Skeletal muscle cell (primary cell): ENCODE data around the gene PKD2.
A peak's percentile ranks its signal among the peaks of the same experiment; 100 is the strongest.

Experiments
- DNase-seq: peaks from one replicate; pipeline ENCODE4 v3.0.0-alpha.2; 2010; ENCODE audit warnings: low read depth
- H3K4me3 ChIP-seq: 2 replicates; pipeline ENCODE4 v1.5.1; 2011; ENCODE audit warnings: low read depth, mild to moderate bottlenecking, control low read depth, low read length, moderate library complexity

PKD2 gene

DNA sequence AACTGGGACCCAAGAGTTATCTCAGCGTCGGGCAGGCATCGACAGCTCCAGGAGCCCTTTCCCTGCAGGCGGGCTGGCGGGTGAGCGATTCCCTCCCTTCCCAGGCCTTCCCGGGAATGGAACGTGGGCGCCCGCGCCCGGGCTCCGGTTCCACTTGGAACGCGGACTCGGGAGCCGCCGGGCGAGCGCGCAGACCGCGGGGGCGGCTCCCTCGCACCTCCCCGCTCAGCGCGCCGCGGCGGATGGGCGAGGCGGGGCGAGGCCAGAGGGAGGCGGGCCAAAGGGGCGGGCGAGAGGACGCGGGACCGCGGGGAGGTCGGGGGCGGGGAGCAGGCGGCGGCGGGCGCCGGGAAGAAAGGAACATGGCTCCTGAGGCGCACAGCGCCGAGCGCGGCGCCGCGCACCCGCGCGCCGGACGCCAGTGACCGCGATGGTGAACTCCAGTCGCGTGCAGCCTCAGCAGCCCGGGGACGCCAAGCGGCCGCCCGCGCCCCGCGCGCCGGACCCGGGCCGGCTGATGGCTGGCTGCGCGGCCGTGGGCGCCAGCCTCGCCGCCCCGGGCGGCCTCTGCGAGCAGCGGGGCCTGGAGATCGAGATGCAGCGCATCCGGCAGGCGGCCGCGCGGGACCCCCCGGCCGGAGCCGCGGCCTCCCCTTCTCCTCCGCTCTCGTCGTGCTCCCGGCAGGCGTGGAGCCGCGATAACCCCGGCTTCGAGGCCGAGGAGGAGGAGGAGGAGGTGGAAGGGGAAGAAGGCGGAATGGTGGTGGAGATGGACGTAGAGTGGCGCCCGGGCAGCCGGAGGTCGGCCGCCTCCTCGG, at the start of gene PKD2:
Gene PKD2, plus strand, starts transcription at position 332 of the 818 bp plus-strand sequence. Its CDS starts 99 bp downstream, at position 431.
- peak within 1 kb of the TSS; percentile 88 for H3K4me3 ChIP-seq
- peak; percentile 41 for DNase-seq

DNA sequence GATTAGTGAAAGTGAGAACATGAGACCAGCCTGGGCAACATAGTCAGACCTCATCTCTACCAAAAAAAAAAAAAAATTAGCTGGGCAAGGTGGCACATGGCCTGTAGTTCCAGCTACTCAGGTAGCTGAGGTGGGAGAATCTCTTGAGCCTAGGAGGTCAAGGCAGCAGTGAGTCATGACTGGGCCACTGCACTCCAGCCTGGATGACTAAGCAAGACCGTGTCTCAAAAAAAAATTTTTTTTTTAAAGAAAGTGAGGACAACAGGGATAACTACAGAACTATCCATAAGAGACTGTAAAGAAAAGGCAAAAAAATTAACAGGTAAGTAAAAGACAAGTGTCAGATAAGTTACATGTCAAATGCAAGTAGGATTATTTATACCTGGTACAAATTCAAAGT, 45.4 kb upstream of the PKD2 start:
- no peak for DNase-seq
- H3K4me3 ChIP-seq = no peak overlapping the region

DNA sequence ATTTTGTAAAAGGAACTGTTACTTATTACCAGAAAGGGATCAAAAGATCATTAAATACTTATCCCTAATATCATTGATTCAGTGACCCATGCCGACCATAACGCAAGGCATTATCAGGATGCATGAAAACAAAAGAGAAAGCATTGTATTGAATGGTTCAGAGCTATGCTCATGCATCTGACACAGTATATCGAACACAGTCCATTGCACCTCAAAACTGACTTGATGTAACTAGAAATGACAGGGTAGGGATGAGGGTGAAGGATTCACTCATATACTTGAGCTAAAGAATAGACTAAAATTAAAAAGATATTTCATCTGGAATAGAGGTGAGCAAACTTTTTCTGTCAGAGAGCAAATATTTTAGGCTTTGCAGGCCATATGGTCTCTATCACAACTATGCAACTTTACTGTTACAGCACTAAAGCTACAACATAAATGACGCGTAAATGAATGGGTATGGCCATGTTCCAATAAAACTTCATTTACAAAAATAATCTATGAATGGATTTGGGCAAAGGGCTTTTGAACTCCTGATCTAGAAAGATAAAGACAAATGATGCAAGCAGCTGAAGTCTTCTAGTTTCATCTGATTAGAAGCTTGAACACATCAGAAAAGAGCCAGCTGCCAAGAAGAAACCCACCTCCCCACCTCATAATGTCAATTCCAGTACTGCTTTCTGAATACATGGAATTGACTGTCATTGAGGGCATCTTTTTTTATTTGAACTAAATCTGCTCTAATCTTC, 44.9 kb upstream of the PKD2 start:
- no peak for DNase-seq
- H3K4me3 ChIP-seq = no peak overlapping the region

DNA sequence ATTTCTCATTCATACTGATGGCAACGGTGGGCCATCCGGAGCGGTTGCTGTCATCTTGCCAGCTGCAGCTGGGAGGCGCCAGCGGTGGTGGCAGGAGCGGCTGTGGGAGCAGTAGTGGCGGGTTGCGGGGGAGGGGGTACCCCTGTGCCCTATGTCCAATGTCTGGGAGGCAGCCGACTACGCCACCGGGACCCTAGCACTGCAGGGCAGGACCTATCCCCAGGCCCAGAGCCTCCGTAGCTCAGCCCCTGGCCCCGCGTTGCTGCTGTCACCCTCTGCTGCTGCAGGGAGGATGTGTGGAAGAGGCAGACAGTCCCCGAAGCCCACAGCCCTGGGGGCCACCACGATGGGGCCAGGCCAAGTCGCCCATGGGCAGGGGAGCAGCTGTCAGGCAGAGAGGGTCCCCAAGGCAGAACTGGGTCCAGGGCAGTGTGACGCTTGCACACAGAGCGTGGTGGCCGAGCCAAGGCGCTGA, 41.9 kb upstream of the PKD2 start:
- DNase-seq = no peak
- no peak overlapping the region for H3K4me3 ChIP-seq

DNA sequence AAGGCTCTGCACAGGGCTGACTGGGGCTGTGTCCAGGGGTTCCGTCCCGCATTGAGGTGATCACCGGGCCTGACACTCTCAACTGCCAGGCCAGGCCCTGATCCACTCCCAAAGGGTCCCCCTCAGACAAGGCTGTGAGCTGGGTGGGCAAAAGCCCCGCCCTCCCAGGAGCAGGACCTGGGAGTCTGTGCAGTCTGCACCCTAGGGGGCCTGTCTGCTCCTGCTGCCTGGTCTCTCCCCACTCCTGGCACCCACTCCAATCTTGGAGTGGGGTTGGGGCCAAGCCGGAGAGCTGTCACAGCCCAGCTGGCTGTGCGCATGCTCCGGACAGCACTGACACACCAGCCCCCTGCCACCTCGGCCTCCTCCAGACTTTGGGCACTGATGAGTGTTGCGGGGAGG, 41.3 kb upstream of the PKD2 start:
- DNase-seq = no peak
- H3K4me3 ChIP-seq = no peak overlapping the region

DNA sequence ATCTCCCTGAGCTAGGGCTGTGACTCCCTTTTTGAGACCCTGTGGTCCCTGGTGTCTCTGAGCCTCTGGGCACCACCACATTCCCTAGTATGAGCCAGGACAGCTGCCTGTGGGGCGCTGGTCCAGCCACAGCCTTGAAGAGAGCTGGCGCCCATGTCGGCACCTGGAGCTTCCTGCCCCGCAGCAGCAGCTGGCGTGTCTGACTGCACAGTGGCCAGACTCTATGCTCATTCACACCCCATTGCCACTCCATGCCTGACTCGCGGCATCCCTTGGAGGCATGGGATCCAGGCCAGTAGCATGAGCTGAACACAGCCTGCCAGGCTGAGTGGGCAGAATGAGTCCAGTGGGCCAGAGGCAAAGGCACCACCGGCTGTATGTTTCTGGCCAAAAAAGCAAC, 40.2 kb upstream of the PKD2 start:
- no peak overlapping the region for H3K4me3 ChIP-seq
- DNase-seq = no peak

DNA sequence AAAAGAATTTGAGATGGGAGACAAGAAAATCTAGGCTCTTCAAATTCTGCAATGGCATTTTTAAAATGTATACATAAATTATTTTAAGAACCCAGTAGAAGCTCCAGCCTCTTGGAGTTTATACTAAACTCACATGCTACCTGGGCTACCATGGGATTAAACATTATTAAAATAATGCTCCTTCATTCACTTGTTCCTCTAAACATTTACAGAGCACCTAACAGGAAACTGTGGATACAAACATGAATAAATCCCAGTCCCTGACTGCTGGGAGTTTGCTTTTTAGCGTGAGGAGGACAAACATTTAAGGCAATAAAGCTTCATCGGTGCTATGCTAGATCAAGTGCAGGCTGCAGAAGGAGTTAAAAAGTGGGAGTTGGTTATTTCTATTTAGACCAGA, 37.3 kb upstream of the PKD2 start:
- no peak for DNase-seq
- no peak overlapping the region for H3K4me3 ChIP-seq

DNA sequence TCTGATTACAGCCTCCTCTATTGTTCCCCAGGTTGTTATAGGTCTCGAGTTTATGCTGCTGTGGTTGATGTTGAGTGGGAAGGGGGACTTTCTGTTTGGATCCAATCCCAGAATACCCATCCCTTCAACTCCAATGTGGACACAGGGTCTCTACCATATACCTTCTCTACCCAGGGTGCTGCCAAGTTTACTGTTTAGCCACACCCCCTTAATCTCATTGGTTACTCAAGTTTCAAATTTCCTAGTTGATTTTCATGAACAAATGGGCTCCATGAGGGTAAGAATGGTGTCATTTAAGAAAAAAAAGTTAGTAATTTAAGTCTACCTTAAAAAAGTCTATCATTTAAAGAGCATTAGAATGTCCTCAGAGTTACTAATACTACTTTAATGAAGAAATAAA, 35.6 kb upstream of the PKD2 start:
- no peak for DNase-seq
- no peak overlapping the region for H3K4me3 ChIP-seq

DNA sequence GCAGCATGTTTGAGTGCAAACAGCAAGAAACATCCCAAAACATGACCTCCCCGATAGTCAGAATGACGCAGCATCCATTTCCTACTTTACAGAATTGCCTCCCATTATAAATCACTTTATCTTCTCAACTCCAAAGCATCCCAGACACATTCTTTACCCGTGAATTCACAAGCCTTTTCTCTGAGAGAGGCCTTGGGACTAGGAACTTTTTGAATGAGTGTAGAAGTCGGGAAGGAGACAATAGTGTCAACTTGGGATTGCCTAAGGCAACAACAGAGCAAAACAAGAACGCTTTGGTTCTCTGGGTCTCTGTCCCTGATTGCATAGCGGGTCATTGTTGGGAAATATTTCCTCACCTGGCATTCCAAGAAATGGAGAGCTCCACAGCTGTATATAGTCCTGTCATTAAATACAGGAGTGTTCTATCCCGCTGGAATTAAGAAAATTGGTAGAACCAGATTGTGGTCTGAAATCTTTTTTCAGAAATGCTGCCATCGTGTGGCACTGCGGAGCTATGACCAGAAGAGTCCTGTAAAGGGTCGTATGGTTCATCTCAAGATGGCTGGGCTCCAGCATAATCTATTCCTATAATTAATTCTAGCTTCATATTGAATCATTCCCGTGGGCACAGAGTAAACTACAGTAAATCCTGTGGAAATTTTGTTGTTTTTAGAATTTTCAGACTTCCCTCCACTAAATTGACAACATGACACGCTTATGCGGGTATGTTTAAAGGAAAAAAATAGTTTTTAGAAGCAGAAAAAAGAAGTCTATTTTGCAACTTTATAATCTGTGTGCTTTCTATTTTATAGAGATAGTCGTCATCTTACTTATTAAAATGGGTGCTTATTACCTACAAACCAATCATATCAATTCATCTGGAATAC, 33.9 kb upstream of the PKD2 start:
- peak; percentile 84 for DNase-seq
- peak overlapping the region; percentile 15 for H3K4me3 ChIP-seq

DNA sequence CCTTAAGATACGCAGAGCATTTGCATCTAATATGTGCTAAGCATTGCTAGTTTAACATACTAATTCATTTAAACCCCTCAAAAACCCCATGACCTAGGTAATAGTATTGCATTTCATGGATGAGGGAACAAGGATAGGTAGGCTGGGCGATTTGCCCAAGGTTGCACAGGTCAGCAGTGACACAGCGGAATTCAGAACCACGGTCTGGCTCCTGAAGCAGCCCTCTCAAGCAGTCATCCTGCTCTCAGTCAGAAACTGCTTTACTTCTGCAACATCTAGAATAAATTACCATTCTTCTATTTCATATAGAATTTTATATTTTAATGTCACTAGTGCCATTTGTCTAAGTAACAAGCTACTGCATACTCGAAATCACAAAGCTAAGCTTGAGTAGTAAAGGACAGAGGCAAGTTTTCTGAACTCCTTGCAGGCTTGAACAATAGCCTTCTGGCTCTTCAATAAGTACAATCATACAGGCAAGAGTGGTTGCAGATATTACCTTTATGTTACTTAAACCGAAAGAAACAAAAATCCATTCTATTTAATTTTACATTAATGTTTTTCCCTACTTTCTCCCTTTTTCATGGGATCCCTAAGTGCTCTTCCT, 32.5 kb upstream of the PKD2 start:
- no peak for DNase-seq

DNA sequence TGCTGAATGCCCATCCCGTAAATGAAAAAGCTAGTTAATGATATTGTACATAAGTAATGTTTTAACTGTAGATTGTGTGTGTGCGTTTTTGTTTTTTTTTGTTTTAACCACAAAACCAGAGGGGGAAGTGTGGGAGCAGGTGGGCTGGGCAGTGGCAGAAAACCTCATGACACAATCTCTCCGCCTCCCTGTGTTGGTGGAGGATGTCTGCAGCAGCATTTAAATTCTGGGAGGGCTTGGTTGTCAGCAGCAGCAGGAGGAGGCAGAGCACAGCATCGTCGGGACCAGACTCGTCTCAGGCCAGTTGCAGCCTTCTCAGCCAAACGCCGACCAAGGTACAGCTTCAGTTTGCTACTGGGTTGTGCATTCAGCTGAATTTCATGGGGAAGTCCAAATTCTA, 32.0 kb upstream of the PKD2 start, which contains the start of gene SPP1:
Gene SPP1, plus strand, starts transcription at position 249 of the 400 bp plus-strand sequence. CDS start 1,182 bp downstream, outside the sequence.
- no peak within 1 kb of the TSS for H3K4me3 ChIP-seq
- DNase-seq = no peak

More for the DNA sequence above, 32.5 kb upstream of the PKD2 start:
- no peak overlapping the region for H3K4me3 ChIP-seq

DNA sequence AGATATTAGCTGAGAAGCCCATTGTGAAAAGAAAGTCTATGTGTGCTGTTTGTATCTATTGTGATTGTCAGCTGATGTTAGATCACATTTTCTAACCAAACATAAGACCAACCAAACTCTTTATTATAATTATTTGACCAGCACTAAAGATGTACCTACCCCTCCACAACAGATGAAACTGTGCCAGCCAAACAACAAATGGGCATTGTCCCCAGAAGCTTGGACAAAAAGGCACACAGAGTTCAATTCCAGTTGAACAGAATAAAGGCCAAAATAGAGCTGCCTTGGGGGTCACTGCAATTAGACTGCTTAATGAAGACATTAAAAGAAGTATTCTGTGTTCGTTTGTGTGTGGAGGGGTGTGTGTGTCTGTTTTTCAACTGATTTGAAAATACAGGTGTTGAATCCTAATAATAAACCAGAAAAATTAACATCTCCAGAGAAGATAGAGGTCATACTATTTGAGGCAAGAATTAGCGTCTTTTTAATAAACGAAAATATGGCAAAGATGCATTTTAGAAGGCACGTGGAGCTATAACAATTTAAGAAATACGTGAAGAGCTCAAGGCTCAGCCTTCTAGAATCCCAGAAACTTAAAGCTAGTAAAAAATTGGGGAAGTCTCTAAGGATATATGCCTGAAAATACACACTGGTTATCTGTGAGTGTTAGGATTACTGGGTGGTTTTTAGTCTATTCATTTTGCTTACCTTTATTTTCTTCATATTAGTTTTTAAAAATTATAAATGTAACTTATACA, 29.7 kb upstream of the PKD2 start:
- no peak for DNase-seq
- H3K4me3 ChIP-seq = no peak overlapping the region

DNA sequence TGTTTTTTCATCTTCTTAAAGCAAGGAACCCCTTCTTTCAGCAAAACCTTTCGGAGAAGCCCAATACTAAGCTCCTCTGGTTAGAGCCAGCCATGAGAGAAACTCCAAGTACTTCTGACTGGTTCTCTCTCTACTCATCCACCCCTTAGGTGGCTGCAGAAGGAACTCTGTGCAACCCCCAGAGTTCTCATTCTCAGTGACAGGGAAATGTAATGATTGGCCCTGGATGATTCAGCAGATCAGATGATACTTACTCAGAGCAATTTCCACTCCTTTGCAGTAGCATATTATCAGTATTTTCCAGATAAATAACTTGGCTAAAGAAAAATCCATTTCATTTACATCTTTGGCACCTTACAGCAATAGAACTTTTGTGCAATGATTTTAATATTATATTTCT, 28.8 kb upstream of the PKD2 start:
- H3K4me3 ChIP-seq = no peak overlapping the region
- DNase-seq = no peak

DNA sequence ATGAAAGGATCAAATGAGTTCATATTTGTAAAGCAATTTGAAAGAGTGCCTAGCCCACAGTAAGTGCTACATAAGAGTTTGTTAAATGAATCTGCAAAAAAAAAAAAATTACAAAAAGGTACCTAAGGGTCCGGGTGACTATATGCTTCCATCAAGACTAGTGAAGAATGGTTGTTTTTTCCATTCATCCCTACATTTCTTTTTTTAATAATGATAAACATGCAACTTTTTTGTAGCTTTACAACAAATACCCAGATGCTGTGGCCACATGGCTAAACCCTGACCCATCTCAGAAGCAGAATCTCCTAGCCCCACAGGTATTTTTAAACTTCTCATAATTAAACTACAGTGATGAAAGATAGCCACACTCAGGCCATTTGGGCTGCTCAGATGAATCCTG, 27.6 kb upstream of the PKD2 start:
- no peak overlapping the region for H3K4me3 ChIP-seq
- DNase-seq = no peak

DNA sequence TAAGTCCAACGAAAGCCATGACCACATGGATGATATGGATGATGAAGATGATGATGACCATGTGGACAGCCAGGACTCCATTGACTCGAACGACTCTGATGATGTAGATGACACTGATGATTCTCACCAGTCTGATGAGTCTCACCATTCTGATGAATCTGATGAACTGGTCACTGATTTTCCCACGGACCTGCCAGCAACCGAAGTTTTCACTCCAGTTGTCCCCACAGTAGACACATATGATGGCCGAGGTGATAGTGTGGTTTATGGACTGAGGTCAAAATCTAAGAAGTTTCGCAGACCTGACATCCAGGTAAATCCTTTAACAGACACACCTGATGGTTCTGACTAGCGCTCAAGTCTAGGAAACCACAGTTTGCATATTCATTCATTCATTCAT, 25.9 kb upstream of the PKD2 start:
- DNase-seq = no peak
- no peak overlapping the region for H3K4me3 ChIP-seq

DNA sequence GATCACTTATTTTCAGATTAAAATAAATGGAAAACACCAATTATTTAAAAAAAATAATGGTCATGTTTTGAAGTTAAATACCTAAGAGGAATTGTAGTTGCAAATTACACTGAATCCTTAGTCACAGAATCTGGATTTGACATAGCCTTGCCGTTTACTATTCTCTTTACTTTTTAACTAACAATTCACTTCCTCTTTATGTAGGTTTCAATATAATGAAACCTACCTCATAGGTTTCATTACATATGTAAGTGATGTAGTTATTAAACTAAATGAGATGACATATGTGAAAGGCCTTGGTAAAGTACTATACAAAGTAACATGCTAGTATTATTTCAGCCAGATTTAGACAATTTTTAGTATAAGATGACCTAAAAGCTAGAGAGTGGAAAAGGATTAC, 25.4 kb upstream of the PKD2 start:
- DNase-seq = no peak
- no peak overlapping the region for H3K4me3 ChIP-seq

DNA sequence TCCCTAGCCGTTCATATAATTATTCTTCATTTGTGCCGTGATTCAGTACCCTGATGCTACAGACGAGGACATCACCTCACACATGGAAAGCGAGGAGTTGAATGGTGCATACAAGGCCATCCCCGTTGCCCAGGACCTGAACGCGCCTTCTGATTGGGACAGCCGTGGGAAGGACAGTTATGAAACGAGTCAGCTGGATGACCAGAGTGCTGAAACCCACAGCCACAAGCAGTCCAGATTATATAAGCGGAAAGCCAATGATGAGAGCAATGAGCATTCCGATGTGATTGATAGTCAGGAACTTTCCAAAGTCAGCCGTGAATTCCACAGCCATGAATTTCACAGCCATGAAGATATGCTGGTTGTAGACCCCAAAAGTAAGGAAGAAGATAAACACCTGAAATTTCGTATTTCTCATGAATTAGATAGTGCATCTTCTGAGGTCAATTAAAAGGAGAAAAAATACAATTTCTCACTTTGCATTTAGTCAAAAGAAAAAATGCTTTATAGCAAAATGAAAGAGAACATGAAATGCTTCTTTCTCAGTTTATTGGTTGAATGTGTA, 24.9 kb upstream of the PKD2 start:
- H3K4me3 ChIP-seq = no peak overlapping the region
- no peak for DNase-seq

DNA sequence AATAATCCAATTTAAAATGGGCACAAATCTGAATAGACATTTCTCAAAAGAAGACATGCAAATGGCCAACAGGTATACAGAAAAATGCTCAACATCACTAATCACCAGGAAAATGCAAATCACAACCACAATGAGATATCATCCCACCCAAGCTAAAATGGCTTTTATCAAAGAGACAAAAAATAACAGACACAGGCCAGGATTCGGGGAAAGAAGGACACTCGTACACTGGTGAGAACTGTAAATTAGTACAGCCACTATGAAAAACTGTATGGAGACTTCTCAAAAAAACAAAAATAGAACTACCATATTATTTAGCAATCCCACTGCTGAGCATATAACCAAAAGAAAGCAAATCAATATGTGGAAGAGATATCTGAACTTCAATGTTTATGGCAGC, 23.4 kb upstream of the PKD2 start:
- no peak overlapping the region for H3K4me3 ChIP-seq
- DNase-seq = no peak
